Brain pericyte (primary cell): ENCODE measurements around the gene GLG1.
"Not testable (repeated sequence)": the region's sequence is repeated elsewhere in the genome, so short reads cannot be mapped to it uniquely, and the experiment has no call there.

Source experiments
- DNase-seq: peaks from one replicate; pipeline ENCODE4 v3.0.0-alpha.2; 2012; ENCODE audit warnings: low read depth, low spot score

GLG1 gene

GRCh38 chr16:74447578-74447977 is 159.3 kb downstream of the GLG1 start:
- no peak for DNase-seq

DNA sequence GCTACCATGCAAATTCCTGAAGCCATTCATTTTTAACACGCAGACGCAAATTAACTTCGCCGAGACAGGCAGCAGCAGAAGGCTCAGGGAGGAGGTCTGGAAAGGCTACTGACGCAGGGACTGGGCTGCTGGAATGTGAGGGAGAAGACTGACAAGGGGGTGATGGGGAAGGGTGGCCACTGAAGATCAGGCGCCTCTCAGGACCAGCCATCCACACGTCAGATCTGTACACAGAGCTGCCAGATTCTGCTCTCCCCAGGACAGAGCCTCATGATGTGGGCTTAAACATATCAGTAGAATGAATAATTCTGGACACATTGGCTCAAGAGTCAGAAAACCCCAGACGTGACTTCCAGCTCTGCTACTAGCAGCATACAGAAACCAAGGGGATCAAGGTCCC is 160.0 kb downstream of the GLG1 start:
- no peak for DNase-seq

DNA sequence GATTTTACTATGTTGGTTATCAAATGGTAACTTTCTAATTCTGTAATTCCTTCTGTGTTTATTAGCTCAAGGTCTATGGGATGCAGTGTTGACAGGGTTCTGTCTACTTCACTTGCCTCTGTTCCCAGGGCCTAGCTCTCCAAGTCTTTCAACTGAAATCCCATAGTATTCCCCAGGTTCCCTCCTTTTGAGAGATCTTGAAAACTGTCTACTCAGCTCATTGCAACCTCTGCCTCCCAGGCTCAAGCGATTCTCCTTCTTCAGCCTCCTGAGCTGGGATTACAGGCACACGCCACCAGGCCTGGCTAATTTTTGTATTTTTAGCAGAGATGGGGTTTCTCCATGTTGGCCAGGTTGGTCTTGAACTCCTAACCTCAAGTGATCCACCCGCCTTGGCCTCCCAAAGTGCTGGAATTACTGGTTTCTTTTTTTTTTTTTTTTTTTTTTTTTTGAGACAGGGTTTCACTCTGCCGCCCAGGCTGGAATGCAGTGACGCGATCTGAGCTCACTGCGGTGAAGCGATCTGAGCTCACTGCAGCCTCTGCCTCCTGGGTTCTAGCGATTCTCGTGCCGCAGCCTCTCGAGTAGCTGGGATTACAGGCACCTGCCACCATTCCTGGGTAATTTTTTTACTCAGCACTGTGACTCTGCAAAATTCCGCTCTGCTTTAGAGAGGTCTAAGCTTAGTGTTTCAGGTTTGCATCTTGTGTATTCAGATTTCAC is 163.1 kb downstream of the GLG1 start:
- DNase-seq, result not testable (repeated sequence)

GRCh38 chr16:74439685-74440084 is 167.2 kb downstream of the GLG1 start:
- no peak for DNase-seq

DNA sequence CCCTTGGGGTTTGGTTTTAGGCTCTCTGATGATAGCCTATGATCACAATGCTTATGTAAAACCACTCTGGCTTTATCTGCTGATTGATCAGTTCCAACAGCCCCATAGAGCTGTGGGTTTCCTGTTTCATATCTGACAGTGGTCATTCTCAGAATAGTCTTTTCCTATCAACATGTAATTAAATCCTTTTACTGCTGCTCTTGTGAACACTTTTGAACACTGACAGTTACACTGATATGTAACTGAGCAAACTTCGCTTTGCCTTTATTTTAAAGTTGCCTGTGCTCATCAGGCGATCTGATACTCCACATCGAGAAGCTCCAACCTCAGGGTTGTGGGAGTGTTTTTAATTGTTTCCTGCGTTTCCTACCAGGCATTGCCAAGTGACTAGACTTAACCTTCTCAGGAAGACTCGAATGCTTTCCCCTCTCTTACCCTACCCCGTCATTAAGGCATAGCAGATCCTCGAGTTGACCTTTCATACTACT is 168.4 kb downstream of the GLG1 start:
- no peak for DNase-seq

GRCh38 chr16:74431516-74431915 is 175.4 kb downstream of the GLG1 start:
- DNase-seq, result no peak

DNA sequence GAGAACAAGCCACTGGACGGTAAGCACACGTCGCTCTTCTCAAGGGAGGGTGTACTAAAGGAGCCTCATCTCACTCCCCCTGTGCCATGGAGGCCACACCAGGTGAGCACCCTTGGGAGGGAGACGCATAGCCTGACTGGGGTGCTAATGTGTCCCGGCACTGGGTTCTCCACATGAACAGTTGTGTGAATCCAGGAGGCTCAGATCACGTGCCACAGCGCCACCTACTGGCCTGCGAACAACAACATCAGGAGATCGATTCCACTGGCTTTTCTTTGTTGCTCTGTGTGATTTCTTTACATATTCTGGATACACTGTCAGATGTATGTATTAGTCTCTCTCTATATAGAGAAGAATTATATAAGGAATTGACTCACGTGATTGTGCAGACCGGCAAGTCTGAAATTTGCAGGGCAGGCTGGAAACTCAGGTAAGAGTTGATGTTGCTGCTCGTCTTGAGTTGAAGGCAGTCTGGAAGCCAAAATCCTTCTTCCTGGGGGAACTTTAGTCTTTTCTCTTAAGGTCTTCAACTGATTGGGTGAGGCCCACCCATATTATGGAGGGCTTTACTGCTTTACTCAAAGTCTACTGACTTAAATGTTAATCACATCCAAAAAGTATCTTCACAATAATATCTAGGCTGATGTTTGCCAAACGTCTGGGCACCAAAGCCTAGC is 176.7 kb downstream of the GLG1 start:
- not testable (repeated sequence) for DNase-seq

DNA sequence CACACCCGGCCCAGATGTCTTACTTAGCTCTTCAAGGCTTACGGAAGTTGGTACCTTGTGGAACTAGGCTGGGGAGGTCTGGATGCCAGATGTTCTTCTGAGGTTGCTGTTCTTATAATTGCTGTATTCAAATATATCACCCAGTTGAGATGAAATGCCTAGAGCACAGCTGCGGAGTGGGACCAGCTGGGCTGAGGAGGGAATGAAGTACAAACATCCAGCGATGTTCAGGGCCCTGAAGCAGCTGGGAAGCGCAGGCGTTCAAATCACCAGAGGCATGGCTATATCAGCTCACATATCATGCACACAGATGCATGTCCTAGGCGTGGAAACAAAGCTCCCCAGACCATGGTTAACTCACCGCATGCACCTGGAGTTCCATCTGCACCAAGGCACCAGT is 178.4 kb downstream of the GLG1 start:
- not testable (repeated sequence) for DNase-seq

DNA sequence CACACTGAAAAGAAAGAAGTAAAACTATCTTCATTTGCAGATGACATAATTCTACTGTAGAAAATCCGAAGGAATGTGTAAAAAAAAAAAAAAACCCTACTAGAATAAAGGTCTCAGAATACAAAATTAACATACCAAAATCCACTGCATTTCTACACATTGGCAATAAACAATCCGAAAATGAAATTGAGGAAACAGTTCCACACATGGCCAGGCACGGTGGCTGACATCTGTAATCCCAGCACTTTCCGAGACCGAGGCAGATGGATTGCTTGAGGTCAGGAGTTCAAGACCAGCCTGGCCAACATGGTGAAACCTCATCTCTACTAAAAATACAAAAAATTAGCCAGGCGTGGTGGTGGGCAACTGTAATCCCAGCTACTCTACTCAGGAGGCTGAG is 181.2 kb downstream of the GLG1 start:
- DNase-seq, result not testable (repeated sequence)

DNA sequence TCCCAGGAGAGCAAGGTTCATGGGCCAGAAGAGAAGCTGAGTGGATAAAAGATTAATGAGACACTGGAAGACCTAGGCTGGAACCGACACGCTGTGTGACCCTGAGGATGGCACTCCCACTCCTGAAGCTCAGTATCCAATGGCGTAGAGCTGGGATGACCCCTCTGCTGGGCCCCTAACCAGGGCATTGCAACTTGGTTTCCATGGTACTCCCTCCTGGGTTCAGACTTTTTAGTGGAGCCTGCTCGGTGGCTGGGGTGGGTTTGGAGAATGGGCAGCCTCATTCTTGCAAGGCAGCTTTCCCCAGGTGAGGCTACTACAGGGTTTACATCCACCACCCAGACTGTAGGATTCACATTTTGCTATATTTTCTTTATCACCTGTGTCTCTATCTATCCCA is 183.2 kb downstream of the GLG1 start:
- not testable (repeated sequence) for DNase-seq

GRCh38 chr16:74422086-74422485 is 184.8 kb downstream of the GLG1 start:
- not testable (repeated sequence) for DNase-seq

GRCh38 chr16:74421482-74421785 is 185.5 kb downstream of the GLG1 start:
- not testable (repeated sequence) for DNase-seq

DNA sequence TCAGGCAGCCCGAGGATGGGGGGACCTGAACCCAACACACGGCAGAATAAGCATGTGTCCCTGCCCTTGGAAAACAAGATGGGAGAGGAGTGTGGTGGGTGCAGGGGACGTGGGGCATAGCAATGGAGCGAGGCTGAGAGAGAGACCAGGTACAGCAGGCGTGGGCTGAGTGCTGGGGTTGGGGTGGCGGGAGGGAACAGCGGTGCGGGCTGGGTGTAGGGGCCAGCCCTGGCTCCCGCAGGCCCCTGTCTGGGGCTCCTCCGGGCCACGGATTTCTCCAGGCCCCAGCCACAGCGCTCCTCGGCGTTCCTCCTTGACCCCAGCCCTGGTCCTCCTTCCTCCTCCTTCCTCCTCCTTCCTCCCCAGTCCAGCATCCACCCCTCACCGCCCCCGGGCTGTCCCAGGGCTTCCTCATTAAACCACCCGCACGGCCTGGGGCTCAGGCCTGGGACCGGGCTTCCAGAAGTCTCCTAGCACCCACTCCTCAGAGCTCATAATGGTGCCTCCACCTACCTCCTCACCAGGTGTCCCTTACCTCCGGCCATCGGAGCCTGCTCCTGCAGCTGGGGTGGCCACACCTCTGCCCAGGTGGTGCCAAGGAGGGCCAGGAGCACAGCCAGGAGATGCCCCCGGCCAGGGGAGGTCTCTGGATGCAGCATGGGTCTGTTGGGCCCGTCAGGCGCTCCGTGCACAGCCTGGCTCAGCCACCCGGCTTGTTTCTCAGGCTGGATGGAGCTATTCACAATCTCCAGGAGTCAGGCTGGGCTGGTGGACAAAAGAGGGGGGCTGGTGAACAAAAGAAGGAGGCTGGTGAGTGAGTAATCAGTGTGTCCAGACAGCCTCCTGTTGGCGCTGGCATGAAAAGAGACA is 186.1 kb downstream of the GLG1 start, which contains the start of gene CLEC18B:
TSS of gene CLEC18B (minus strand) at position 867 of the 870 bp plus-strand sequence. CDS start at position 659, 208 bp downstream.
- not testable (repeated sequence) for DNase-seq

GRCh38 chr16:74419811-74420210 is 187.1 kb downstream of the GLG1 start:
- not testable (repeated sequence) for DNase-seq

DNA sequence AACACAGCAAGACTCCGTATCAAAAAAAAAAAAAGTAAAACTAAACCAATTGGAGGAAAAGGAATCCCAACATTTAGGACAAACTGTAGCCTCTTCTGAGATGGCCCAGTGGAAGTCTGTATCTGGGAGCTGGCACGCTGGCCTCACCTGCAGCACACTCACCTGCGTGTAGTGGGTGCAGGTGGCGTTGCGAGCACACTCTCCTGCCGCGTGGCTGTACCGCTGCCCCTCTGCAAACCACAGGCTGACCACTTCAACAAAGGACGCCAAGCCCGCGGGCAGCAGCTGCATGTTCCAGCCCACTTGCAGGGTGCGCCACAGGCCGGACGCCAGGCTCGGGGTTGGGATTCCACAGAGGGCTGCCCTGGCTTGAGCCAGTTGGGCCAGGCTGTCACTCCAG is 189.0 kb downstream of the GLG1 start:
- not testable (repeated sequence) for DNase-seq

DNA sequence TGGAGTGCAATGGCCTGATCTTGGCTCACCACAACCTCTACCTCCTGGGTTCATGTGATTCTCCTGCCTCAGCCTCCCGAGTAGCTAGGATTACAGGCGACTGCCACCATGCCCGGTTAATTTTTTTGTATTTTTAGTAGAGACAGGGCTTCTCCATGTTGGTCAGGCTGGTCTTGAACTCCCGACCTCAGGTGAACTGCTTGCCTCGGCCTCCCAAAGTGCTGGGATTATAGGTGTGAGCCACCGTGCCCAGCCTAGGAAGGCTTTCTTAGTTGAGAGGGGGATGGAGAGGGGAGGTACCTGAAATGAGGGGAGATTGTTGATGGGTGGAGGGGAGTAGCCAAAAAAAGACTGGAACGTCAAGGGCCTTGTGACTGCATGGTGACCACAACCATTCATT is 193.0 kb downstream of the GLG1 start:
- not testable (repeated sequence) for DNase-seq

DNA sequence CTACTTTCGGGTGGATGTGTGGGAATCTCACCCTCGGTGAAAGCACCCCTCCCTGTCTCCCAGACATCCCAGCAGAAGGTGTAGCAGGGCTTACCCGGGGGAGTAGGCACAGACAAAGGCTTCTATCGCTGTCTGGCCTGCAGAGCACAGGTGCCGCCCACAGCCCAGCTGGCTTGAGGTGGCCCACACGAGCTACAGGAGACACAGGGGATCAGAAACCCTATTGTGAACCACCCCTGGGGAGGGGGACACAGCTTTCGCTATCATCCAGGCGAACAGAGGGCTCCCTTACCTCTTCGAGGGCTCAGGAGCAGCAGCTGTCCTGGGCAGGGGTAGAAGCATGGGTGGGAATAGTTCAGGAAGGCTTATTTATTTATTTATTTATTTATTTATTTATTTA is 193.4 kb downstream of the GLG1 start:
- DNase-seq, result not testable (repeated sequence)

DNA sequence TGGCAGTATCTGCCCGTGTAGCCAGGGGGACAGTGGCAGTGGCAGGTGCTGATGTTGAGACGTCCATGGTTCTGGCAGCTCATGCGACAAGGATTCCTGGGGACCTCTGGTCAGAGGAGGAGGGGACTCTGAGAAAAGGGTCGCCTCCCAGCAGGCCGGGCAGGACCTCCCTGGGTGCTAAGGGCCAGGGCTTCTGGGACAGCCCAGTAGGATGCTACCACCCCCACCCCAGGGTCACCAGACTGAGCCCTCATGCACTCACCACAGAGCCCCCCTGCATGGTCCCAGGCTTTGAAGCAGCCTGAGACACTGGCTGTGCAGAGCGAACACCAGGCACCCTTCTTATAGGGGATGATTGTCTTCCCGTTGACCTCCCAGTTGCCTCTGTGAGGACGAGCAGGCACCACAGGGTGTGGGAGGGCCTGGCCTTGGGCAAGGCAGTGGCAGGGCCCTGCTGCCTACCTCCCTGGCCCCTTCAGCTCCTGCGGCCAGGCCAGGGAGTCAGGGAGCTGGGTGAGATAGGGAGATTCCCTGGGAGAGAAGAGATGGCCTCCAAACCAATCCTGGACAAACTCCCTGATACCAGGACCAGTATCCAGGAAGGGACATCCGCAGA is 194.0 kb downstream of the GLG1 start:
- DNase-seq, result not testable (repeated sequence)

DNA sequence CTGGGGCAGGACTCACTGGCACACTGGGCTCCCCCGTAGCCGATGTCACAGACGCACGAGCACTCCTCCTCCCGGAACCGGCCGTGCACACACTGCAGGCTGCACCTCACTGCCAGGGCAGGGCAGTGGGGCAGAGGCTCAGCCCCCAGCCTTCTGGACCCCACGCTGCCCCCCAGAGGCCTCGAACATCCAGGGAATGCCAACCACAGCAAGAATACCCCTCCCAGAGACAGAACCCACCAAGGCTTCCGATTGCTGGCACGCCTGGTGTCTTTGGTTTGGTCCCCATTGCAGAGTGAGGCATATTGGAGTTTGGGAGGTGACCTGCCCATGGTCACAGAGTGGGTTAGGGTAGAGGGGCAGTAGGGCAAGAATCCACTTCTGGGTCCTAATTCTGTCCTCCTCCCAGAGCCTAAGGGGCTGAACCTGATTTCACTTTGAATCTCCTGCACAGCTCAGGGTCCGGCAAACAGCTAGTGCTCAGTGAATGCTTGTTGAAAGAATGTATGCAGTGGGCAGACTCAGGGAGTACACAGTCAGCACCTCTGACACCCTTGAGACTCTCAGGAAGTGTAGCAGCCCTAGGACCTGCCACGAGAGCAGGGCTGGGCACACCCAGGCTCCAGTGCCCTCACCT is 194.7 kb downstream of the GLG1 start:
- not testable (repeated sequence) for DNase-seq

- DNase-seq, result not testable (repeated sequence)
Measured at GRCh38 chr16:74410981-74411380, 195.9 kb downstream of the GLG1 start.
